COLO668 (cell line): Measurements from ENCODE around the gene SMCO1.
"Not testable (repeated sequence)": the region's sequence is repeated elsewhere in the genome, so short reads cannot be mapped to it uniquely, and the experiment has no call there.

ENCODE experiments used
- DNase-seq: peaks from one replicate; lab custom pipeline; 2025; ENCODE audit not compliant: unreplicated experiment; lab: John Stamatoyannopoulos, UW

SMCO1 gene

GRCh38 chr3:196496183-196496582, 19.0 kb downstream of the SMCO1 start:
- no peak for DNase-seq

GRCh38 chr3:196493292-196493691, 21.9 kb downstream of the SMCO1 start:
- DNase-seq, result no peak

- DNase-seq, result no peak
These were observed 23.1 kb downstream of the SMCO1 start for GRCh38 chr3:196492080-196492479.

- DNase-seq, result no peak
These were observed 25.4 kb downstream of the SMCO1 start for GRCh38 chr3:196489747-196490146.

- DNase-seq, result no peak
These were observed 28.9 kb downstream of the SMCO1 start for GRCh38 chr3:196486263-196486662.

- no peak for DNase-seq
These were observed 37.5 kb downstream of the SMCO1 start for GRCh38 chr3:196477678-196478077.

- DNase-seq, result no peak
These were observed 42.9 kb downstream of the SMCO1 start for GRCh38 chr3:196472286-196472685.

- no peak for DNase-seq
These were observed 43.6 kb downstream of the SMCO1 start for GRCh38 chr3:196471551-196471950.

- DNase-seq, result not testable (repeated sequence)
These were observed 45.0 kb downstream of the SMCO1 start for GRCh38 chr3:196470182-196470581.

- DNase-seq, result no peak
These were observed 51.3 kb downstream of the SMCO1 start for GRCh38 chr3:196463804-196464203.

GRCh38 chr3:196463478-196463756, 51.7 kb downstream of the SMCO1 start:
- DNase-seq, result no peak

GRCh38 chr3:196462680-196463477, 52.3 kb downstream of the SMCO1 start:
- DNase-seq, result not testable (repeated sequence)

GRCh38 chr3:196458063-196458462, 57.1 kb downstream of the SMCO1 start:
- DNase-seq, result no peak

GRCh38 chr3:196457470-196457869, 57.7 kb downstream of the SMCO1 start:
- DNase-seq, result not testable (repeated sequence)
